Keratinocyte (primary cell): Measurements from ENCODE around the gene ENDOD1. TPM values are rescaled to one million over a fixed set of nuclear protein-coding genes. Genes with fewer than 3 reads are reported as not detected.
A peak's percentile ranks its signal among the peaks of the same experiment; 100 is the strongest.

Experiments used
- DNase-seq: peaks from one replicate; pipeline ENCODE4 v3.0.0-alpha.2; 2011; ENCODE audit warnings: low read depth, missing footprints, low spot score
- FAIRE-seq: peaks from 2 replicates; lab custom pipeline; 2011; peaks lifted over from hg19 to GRCh38; lab: Jason Lieb, UNC
- H2AFZ ChIP-seq: 2 replicates; pipeline ENCODE4 v1.6.0; 2012; ENCODE audit warnings: low read length, control low read depth, inconsistent platforms; ENCODE audit not compliant: control insufficient read depth
- H3K27ac ChIP-seq: 2 replicates; pipeline ENCODE4 v1.5.1; 2011; ENCODE audit warnings: low read length; ENCODE audit not compliant: control insufficient read depth, insufficient read depth
- H3K27me3 ChIP-seq: 3 replicates; pipeline ENCODE4 v1.6.0; 2011; ENCODE audit warnings: low read length; ENCODE audit not compliant: control insufficient read depth, insufficient read depth; ENCODE audit errors: extremely low read depth
- H3K36me3 ChIP-seq, 2 experiments: 2 replicates in 1 of 2; 3 replicates in 1 of 2; pipeline ENCODE4 v1.5.1; 2011; ENCODE audit warnings: low read length in 2 of 2, mild to moderate bottlenecking in 1 of 2; ENCODE audit not compliant: control insufficient read depth in 2 of 2, insufficient read depth in 2 of 2; ENCODE audit errors: extremely low read depth in 1 of 2
- H3K4me1 ChIP-seq: 3 replicates; pipeline ENCODE4 v1.5.1; 2011; ENCODE audit warnings: low read length; ENCODE audit not compliant: control insufficient read depth, insufficient read depth; ENCODE audit errors: extremely low read depth
- H3K4me2 ChIP-seq: 3 replicates; pipeline ENCODE4 v1.6.0; 2011; ENCODE audit warnings: low read depth, low read length; ENCODE audit not compliant: control insufficient read depth, insufficient read depth; ENCODE audit errors: extremely low read depth
- H3K4me3 ChIP-seq, 3 experiments: fragments of 200-600 bp in 1 of 3; sonication (generic) in 1 of 3; 2 replicates in 2 of 3; 3 replicates in 1 of 3; pipeline ENCODE4 v1.5.1; 2011 to 2016; ENCODE audit warnings: low read length in 3 of 3, mild to moderate bottlenecking in 3 of 3, control low read depth in 2 of 3, inconsistent platforms in 1 of 3, low read depth in 1 of 3, mixed read lengths in 1 of 3, mixed run types in 1 of 3, moderate library complexity in 1 of 3; ENCODE audit not compliant: control insufficient read depth in 2 of 3, insufficient read depth in 2 of 3; ENCODE audit errors: extremely low read depth in 1 of 3
- H3K79me2 ChIP-seq: 2 replicates; pipeline ENCODE4 v1.6.0; 2012; ENCODE audit warnings: low read length; ENCODE audit not compliant: control insufficient read depth, insufficient read depth
- H3K9ac ChIP-seq: 3 replicates; pipeline ENCODE4 v1.6.0; 2011; ENCODE audit warnings: low read length; ENCODE audit not compliant: control insufficient read depth, insufficient read depth; ENCODE audit errors: extremely low read depth
- H3K9me1 ChIP-seq: 3 replicates; pipeline ENCODE4 v1.6.0; 2011; ENCODE audit warnings: low read length; ENCODE audit not compliant: control insufficient read depth, insufficient read depth; ENCODE audit errors: extremely low read depth
- H3K9me3 ChIP-seq: 2 replicates; pipeline ENCODE4 v1.5.1; 2012; ENCODE audit warnings: low read depth, low read length; ENCODE audit not compliant: control insufficient read depth
- H4K20me1 ChIP-seq: 3 replicates; pipeline ENCODE4 v1.6.0; 2011; ENCODE audit warnings: low read length; ENCODE audit not compliant: control insufficient read depth, insufficient read depth; ENCODE audit errors: extremely low read depth
- EZH2 ChIP-seq: IDR thresholded peaks from one replicate; pipeline ENCODE4 v1.6.1; 2012; ENCODE audit warnings: inconsistent platforms, mild to moderate bottlenecking, low read length, moderate library complexity
- dilution Hi-C: fragments of 300-500 bp; cut with MboI; formaldehyde crosslinking; loops from one replicate; pipeline ENCODE4 v1.7.0; 2020; ENCODE audit warnings: low sequenced_read_pairs; ENCODE audit not compliant: extremely low pct_ligation_motif_present
- polyA plus RNA-seq, 5 experiments: library from polyadenylated mRNA; depleted of rRNA in 3 of 5; stranded (reverse) in 3 of 5; stranded (forward) in 1 of 5; unstranded in 1 of 5; fragments of >200 nt; gene quantifications; 1 replicate in 1 of 5; 2 replicates in 3 of 5; 3 replicates in 1 of 5; pipeline versions ENCODE4 v1.2.1 to v1.2.3, GENCODE V29; 2011 to 2012; ENCODE audit warnings: missing spikeins in 2 of 5, low read depth in 1 of 5, low replicate concordance in 1 of 5
- TF ChIP-seq, protein P1 (sequence below), 3 experiments: IDR thresholded peaks in 1 of 3; conservative IDR thresholded peaks in 1 of 3; optimal IDR thresholded peaks in 1 of 3; 2 replicates in 2 of 3; 3 replicates in 1 of 3; pipeline versions ENCODE3 to v1.5.1; 2011; ENCODE audit warnings: low read length in 3 of 3, mild to moderate bottlenecking in 3 of 3, moderate library complexity in 2 of 3, control low read depth in 1 of 3, inconsistent platforms in 1 of 3; ENCODE audit not compliant: insufficient read depth in 2 of 3; ENCODE audit errors: extremely low read depth in 1 of 3

The ENDOD1 gene
- polyA plus RNA-seq, 1 donor (not counting 4 experiments of a cell fraction or from before 2014, with no cell fraction given) = 27.2 TPM

DNA sequence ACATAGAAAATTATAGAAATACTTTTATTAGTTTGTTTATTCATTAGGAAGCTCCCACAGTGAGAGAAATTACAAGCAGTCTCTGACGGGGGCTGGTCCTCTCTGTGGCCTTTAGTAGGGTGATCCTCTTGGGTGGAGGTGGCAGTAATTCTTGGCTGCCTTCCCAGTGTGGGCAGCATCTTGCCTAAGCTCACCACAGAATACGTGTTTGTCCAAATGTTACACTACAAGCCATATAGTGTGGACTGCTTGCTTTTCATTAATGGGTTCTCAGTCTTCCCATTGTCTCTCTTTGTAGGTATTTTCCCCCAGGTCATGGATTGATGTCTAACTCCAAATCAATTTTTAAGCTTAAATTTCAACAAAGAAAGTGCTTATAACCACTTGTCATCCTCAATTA lies 43.3 kb downstream of the ENDOD1 start:
- no peak overlapping the region for H3K4me2 ChIP-seq
- no peaks in the 10 kb centered on the region for H3K9me3 ChIP-seq
- TF ChIP-seq EZH2 = no peak
- TF ChIP-seq, protein P1, sequence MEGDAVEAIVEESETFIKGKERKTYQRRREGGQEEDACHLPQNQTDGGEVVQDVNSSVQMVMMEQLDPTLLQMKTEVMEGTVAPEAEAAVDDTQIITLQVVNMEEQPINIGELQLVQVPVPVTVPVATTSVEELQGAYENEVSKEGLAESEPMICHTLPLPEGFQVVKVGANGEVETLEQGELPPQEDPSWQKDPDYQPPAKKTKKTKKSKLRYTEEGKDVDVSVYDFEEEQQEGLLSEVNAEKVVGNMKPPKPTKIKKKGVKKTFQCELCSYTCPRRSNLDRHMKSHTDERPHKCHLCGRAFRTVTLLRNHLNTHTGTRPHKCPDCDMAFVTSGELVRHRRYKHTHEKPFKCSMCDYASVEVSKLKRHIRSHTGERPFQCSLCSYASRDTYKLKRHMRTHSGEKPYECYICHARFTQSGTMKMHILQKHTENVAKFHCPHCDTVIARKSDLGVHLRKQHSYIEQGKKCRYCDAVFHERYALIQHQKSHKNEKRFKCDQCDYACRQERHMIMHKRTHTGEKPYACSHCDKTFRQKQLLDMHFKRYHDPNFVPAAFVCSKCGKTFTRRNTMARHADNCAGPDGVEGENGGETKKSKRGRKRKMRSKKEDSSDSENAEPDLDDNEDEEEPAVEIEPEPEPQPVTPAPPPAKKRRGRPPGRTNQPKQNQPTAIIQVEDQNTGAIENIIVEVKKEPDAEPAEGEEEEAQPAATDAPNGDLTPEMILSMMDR (optimal IDR thresholded peaks at IDR 0.05 in 1 of 3, IDR thresholded peaks at IDR 0.05 in 1 of 3, conservative IDR thresholded peaks at IDR 0.05 in 1 of 3; ENCODE audit: extremely low read depth in 1 of 3, insufficient read depth in 2 of 3, low read length in 3 of 3) = no peak
- dilution Hi-C loops = no loop called here
- FAIRE-seq (no peak), DNase-seq (peak; percentile 56)
- no peak overlapping the region for H2AFZ ChIP-seq
- peaks cover 3 to 5% of the 10 kb centered on the region in 2 experiments for H3K36me3 ChIP-seq
- H4K20me1 ChIP-seq = no peaks in the 10 kb centered on the region
- H3K27ac ChIP-seq = peak overlapping the region; percentile 70
- H3K4me3 ChIP-seq = no peak overlapping the region
- H3K27me3 ChIP-seq = no peaks in the 10 kb centered on the region
- no peak overlapping the region for H3K9ac ChIP-seq
- no peaks in the 10 kb centered on the region for H3K9me1 ChIP-seq
- no peaks in the 10 kb centered on the region for H3K79me2 ChIP-seq
- peaks cover 25% of the 10 kb centered on the region for H3K4me1 ChIP-seq

DNA sequence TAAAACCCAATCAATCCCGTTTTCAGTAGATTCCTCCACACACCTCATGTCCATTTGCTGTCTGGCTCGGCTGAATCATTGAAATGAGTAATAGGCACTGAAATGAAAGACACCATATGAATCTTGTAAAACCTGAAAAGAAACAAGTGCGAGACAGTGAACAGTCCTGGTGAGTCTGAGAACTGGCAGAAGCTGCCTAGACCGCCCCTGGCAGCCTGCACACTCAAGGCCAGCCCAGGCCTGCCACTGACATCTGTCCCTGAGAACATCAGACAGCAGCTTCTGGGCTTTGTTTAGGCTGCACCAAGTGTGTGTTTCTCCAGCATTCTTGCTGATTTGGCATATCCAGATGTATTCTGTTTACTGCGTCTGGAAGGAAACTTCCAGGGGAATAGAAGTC lies 44.8 kb downstream of the ENDOD1 start:
- DNase-seq (peak; percentile 84), FAIRE-seq (peak; percentile 95)
- H3K27me3 ChIP-seq = no peaks in the 10 kb centered on the region
- no peak for TF ChIP-seq EZH2
- TF ChIP-seq, protein P1 (optimal IDR thresholded peaks at IDR 0.05 in 1 of 3, IDR thresholded peaks at IDR 0.05 in 1 of 3, conservative IDR thresholded peaks at IDR 0.05 in 1 of 3; ENCODE audit: extremely low read depth in 1 of 3, insufficient read depth in 2 of 3, low read length in 3 of 3) = no peak
- no peaks in the 10 kb centered on the region for H4K20me1 ChIP-seq
- peaks cover 3% of the 10 kb centered on the region for H3K9me1 ChIP-seq
- H3K4me3 ChIP-seq = no peak overlapping the region
- H3K36me3 ChIP-seq = peaks cover 0 to 3% of the 10 kb centered on the region in 2 experiments
- H2AFZ ChIP-seq = no peak overlapping the region
- H3K4me1 ChIP-seq = peaks cover 28% of the 10 kb centered on the region
- peak overlapping the region; percentile 39 for H3K9ac ChIP-seq
- dilution Hi-C loops = no loop called here
- H3K79me2 ChIP-seq = no peaks in the 10 kb centered on the region
- peak overlapping the region; percentile 70 for H3K27ac ChIP-seq
- no peaks in the 10 kb centered on the region for H3K9me3 ChIP-seq
- H3K4me2 ChIP-seq = peak overlapping the region; percentile 62
